ENCODE results near the gene ADAM22.
"Not testable (repeated sequence)": the region's sequence is repeated elsewhere in the genome, so short reads cannot be mapped to it uniquely, and the experiment has no call there.

Gene ADAM22

DNA sequence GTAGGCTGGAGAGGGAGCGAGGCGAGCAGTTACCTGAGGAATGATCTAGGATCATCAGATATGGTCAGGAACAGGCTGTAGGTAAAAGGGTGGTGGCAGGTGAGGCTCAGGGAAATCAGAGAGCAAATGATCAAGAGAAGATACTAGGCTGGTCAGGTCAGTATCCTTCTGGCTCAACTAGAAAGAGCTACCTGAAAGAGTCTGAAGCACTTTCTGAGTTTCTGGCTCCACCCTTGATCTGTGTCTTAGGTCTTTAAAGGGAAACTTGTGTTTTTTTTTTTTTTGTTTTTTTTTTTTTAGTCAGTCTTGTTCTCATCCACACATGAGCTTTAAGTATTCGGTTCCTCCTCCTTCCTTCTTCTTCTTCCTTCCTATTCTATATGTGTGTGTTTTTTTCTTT lies 10.5 kb downstream of the ADAM22 start:
- H3K4me3 ChIP-seq (ENCODE audit: low read length): no peak overlapping the region
- DNase-seq (ENCODE audit: low read depth, low spot score): no peak

DNA sequence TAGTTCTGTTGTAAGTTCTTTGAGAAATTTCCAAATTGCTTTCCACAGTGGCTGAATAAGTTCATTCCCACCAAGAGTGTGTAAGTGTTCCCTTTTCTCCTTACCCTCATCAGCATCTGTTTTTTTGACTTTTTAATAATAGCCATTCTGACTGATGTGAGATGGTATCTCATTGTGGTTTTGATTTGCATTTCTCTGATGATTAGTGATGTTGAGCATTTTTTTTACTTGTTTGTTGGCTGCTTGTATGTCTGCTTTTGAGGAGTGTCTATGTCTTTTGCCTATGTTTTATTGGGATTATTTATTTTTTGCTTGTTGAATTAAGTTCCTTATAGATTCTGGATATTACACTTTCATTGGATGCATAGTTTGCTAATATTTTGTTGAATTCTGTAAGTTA lies 11.9 kb downstream of the ADAM22 start:
- DNase-seq (ENCODE audit: low read depth, low spot score); H3K4me3 ChIP-seq (ENCODE audit: low read length): not testable (repeated sequence)

DNA sequence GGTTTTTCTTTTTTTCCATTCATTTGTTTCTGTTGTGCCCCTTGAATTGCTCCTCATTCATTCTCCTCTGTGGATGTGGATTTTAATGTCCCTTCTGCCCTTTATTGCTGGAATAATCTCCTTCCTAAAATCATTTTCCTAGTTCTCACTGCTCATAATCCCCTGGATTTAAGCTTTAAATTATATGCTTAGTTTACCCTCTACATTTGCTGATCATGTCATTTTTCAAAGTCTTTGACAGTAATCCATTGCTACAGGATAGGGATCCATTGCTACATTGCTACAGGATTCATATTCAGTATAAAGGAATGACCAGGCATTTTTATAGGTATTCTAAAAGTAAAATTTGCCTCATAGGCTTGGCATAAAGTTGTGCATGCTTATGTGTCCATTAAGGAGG lies 14.3 kb downstream of the ADAM22 start:
- H3K4me3 ChIP-seq (ENCODE audit: low read length): no peak overlapping the region
- no peak for DNase-seq (ENCODE audit: low read depth, low spot score)

DNA sequence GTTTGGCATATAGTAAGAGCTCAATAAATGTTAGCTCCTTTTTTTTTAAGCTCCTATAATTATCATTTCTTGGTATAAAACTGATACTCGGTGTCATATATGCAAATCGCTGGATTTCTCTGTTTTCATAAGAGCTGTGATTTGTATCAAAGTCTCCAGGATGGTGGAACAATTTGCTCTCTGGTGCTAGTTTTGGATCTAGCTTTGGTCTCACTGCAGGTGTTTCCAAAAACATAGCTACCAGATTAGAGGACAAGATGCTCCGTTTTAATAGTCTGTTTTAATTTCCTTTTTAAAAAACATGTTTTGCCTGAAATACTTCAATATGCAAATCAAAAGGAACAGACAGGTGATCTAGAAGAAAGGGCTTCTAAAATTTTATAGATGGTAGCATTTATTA lies 25.3 kb downstream of the ADAM22 start:
- DNase-seq (ENCODE audit: low read depth, low spot score): no peak
- H3K4me3 ChIP-seq (ENCODE audit: low read length): no peak overlapping the region

DNA sequence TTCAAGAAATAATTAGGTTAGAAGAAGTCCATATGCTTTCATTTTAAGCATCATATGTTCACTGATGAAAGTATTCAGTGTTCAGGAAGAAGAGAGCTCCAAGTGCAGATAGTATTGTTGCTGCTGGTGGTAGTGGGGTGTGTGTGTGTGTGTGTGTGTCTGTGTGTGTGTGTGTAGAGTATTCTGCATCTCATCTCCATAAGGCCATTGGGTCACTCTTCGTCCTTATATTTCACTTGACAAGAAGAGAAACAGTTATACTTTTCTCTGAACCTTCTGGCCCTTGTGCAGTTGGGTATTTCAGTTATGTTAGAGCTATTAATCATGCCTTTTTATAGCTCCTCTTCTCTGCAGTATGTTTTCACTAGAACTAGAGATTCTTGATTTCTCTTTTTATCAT lies 26.2 kb downstream of the ADAM22 start:
- no peak for DNase-seq (ENCODE audit: low read depth, low spot score)
- no peak overlapping the region for H3K4me3 ChIP-seq (ENCODE audit: low read length)

DNA sequence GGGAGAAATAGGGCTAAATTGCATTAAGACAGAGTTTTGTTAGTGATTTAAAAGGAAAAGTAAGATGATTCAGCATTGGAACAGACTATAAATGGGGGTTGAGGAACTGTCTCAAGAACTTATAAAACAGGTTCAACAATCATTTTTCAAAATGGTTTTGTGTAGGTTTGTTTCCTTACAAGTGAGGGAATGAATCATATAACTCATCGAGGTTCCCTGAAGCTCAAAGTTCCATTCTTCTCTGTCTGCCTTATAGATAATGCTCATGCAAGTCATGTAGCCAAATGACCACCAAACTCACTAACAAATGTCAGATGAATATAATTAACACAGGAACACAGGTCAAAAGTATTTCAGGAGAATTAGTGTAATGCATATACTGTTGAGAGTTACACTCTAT lies 27.7 kb downstream of the ADAM22 start:
- H3K4me3 ChIP-seq (ENCODE audit: low read length): no peak overlapping the region
- no peak for DNase-seq (ENCODE audit: low read depth, low spot score)

DNA sequence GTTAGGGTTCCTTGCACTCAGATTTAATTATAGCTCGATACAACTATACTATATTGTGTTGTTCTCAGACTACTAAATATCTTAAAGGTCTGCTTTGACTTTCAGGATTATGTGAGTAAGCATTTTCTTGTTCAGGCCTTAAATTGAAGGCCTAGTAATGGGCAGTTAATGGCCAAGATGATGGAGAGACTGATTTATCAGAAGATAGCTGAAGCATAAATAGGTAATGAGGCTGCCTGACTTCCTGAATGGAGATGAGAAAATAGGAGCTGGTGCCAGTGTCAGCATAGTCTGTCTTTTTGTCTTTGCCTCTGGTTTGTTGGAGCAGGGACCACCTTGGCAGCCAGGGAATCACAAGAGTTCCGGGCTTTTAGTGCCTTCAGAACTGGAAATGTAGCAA lies 32.2 kb downstream of the ADAM22 start:
- DNase-seq (ENCODE audit: low read depth, low spot score): no peak

DNA sequence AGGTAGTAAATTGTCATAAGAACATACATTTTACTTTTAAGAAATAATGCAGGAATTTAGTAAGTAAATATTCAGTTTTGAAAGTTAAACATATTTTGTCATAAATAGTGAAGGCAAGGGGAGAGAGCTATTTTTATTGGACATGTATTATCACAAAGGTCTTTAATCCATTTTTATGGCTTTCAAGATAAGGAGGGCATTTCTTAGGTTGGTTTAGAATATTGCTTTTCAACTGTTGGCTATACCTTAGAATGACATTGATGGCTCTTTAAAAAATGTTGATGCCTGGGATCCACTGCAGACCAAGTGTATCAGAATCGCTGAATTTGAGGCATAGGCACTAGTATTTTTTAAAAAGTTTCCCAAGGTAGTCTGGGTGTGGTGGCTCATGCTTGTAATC lies 34.0 kb downstream of the ADAM22 start:
- DNase-seq (ENCODE audit: low read depth, low spot score): no peak
- H3K4me3 ChIP-seq (ENCODE audit: low read length): no peak overlapping the region

More for the DNA sequence above, 32.2 kb downstream of the ADAM22 start:
- H3K4me3 ChIP-seq (ENCODE audit: low read length): no peak overlapping the region

DNA sequence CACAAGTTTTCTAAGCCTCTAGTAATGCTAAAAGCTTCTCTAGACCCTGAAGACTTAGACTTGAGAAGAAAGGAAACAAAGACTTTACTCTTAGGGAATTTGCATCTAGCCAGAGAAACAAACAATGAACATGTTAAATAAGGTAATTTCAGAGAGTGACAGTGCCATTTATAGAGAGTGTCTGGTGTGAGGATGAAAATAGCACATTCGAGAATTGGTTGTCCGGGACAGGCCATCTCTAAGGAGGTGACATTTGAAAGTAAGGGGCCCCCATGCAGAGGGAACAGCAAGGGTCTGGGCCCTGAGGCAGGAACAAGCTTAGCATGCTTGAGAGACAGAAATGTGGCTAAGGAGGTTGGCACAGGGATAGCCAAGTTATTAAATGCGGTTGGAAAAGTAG lies 48.1 kb downstream of the ADAM22 start:
- no peak overlapping the region for H3K4me3 ChIP-seq (ENCODE audit: low read length)
- DNase-seq (ENCODE audit: low read depth, low spot score): no peak

DNA sequence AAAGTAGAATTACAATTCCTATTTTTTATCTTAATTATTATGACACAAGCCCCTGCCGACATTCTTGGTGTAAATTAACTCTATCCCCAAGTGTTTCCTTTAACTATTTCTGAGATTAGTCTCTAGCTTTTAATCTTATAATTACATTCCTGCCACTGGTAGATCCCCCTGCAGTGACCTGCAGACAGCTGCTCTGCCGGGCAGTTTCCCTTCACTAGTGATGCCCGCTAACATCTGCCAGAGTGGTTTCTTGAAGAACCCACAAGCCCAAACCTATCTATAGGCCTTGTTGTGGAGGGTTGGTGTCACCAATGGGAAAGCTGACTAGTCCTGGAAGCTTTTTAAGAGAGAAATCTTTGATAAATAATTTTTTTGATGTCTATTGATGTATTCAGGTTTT lies 50.0 kb downstream of the ADAM22 start:
- DNase-seq (ENCODE audit: low read depth, low spot score): no peak
- no peak overlapping the region for H3K4me3 ChIP-seq (ENCODE audit: low read length)

DNA sequence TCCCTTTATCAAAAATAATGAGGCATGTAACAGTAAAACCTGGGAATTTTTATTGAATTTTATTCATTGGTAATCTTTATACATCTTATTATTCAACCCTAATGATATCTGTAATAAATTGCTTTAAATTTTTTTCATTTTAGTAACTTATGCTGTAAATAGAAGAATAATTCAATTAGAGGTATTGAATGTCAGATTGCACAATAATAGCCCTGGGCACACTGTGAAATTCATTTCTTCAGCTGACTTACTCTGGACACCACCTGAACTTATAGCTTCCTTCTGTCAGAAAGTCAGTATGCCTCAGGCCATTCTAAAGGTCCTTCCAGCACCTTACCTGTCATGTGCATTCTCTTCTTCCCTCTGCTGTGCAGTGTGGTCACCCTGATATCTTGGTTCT lies 59.2 kb downstream of the ADAM22 start:
- no peak for DNase-seq (ENCODE audit: low read depth, low spot score)
- no peak overlapping the region for H3K4me3 ChIP-seq (ENCODE audit: low read length)

DNA sequence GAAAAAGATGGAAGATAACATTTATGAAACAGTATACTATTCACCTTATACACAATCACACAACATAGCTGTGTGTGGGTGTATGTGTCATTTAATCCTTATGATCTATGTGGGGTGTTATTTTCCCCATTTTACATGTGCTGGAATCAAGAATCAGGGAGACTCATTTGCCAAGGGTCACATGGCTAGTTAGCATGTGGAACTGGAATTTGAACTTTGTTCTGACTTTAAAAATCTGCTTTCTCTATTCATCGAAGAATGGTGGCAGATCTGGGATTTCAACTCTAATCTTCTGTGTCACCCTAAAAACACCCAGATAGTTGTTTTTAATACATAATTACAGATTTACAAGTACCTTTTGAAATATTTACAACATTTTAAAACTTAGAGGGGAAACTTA lies 65.2 kb downstream of the ADAM22 start:
- no peak for DNase-seq (ENCODE audit: low read depth, low spot score)
- no peak overlapping the region for H3K4me3 ChIP-seq (ENCODE audit: low read length)

DNA sequence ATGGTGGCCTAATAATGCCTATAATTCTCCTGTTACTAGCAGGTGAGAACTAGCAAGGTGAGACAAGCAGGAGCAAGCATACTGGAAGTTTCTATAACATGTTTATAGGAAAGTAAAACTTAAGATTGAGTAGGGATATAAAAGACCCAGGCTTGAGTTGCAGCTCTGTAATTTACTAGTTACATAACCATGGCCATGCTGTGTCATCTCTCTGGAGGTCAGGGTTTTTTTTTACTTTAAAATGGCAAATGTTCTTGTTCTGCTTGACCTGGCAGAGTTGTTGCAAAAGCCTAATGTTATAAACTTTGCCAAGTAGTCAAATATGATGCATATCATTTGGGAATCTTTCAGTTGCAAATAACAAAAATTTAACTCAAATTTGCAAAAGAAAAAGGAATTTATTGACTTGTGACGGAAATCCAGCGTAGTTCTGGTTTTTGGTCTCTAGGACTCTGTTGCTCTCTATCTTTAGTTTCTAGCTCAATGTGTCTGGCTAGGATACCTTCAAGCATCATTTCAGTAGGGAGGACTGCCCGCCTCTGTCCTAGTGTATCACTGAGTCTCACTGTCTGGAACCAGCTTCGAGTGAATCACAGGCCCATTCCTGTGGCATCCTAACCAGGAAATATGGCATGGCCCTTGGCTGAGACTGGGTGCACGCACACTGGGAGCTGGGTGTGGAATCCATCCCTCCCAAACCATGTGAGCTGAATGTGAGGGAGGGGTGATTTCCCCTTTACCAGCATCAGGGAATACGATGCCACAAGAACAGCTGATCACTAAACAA lies 67.9 kb downstream of the ADAM22 start:
- no peak overlapping the region for H3K4me3 ChIP-seq (ENCODE audit: low read length)
- no peak for DNase-seq (ENCODE audit: low read depth, low spot score)

DNA sequence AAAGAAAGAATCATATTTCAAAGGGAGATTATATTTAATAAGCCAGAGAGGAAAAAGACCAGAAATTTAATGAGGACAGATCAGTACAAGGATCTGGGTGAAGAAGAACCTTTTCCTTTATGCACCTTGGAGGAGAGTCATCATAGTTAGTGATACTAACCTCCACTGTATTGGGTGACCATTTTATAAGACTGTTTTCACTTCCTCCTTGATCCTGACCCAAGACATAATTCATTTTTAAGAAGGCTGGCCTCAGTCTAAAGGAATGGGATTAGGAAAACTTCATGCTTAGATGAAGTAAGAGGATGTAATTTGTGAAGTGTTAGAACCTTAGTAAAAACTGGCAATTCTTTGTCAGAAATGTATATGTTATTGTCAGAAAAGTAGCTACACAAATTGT lies 68.6 kb downstream of the ADAM22 start:
- no peak for DNase-seq (ENCODE audit: low read depth, low spot score)
- H3K4me3 ChIP-seq (ENCODE audit: low read length): no peak overlapping the region

DNA sequence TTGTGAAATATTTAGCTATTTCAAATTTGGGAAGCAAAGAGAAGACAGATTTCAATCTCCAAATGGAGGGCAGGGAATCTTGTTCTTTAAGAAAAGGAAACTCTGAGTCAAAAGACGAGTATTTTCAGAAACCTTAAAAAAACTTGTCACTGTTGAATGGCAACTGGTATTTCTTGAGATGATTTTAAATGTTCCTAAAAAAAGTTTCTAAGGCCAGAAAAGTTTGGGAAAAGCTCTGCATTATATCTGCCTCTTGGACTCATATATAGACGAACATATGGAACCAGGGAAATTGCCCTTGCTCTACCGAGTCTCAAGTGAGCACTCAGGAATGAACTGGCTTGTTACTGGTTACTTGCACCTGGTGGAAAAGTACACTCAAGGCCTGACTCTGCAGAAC lies 69.5 kb downstream of the ADAM22 start:
- no peak for DNase-seq (ENCODE audit: low read depth, low spot score)
- H3K4me3 ChIP-seq (ENCODE audit: low read length): no peak overlapping the region

DNA sequence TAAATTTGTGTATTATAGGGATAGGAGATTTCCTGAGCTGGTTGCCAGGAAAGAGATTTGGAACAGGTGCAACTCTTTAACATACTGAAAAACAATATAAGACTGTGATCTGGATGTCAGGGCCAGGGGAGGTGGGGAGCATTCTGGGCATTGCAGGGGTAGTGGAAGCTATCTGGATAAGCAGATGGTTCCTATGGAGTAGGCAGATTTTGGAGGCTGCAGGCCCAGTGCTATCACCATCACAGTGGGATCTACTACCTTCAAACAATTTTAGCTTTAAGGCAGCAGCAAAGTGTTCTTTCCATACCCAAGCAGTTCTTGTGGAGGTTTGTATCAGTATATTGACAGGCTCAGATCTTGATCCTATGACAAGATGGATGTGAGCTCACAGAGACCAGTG lies 71.1 kb downstream of the ADAM22 start:
- H3K4me3 ChIP-seq (ENCODE audit: low read length): no peak overlapping the region
- no peak for DNase-seq (ENCODE audit: low read depth, low spot score)

DNA sequence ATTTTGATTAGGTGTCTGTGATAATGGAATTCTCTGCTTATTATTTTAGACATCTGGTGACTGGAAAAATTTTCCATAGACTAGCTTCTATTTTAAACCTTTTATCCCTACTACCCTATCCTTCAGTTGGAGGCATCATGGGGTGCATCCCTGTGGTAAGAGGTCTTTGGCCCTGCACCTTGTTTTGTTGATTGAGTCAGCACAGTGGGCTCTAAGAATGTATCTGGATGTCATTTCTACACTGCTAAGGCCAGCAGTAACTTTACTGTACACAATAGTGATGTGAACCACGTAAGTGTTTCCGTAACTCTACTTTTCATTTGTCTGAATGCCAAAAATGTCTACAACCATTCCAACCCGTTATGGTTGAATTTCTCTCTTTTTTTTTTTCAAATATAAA lies 75.6 kb downstream of the ADAM22 start:
- no peak overlapping the region for H3K4me3 ChIP-seq (ENCODE audit: low read length)
- DNase-seq (ENCODE audit: low read depth, low spot score): no peak

DNA sequence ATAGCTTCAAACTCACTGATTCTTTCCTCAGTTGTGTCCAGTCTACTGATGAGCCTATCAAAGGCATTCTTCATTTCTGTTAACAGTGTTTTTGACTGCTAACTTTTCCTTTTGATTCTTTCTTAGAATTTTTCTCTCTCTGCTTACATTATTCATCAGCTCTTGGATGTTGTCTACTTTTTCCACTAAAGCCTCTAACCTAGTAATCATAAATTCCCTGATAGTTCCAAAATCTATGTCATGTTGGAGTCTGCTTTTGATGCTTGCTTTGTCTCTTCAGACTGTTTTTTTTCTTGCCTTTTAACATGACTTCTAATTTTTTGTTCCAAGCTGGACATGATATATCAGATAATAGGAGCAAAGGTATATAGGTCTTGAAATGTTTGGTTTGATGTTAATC lies 78.0 kb downstream of the ADAM22 start:
- no peak for DNase-seq (ENCODE audit: low read depth, low spot score)
- H3K4me3 ChIP-seq (ENCODE audit: low read length): no peak overlapping the region

DNA sequence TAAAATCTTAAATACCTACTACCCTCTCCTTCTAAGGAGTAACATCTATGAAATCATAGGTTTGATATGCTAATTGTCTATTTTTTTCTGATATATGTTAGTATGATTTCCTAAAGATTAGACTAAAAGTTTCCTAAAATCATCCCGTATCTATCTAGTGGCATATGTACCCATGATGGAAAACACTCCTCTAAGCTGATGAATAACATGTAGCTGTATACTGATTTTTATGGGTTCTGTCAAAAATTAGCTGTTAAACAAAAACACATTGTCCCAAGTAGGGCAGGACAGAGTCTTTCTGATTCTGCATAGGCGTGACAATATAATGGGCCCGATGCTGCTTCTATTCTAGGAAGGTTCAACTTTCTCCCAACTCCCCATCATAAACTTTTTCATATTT lies 79.9 kb downstream of the ADAM22 start:
- DNase-seq (ENCODE audit: low read depth, low spot score): no peak
- no peak overlapping the region for H3K4me3 ChIP-seq (ENCODE audit: low read length)

DNA sequence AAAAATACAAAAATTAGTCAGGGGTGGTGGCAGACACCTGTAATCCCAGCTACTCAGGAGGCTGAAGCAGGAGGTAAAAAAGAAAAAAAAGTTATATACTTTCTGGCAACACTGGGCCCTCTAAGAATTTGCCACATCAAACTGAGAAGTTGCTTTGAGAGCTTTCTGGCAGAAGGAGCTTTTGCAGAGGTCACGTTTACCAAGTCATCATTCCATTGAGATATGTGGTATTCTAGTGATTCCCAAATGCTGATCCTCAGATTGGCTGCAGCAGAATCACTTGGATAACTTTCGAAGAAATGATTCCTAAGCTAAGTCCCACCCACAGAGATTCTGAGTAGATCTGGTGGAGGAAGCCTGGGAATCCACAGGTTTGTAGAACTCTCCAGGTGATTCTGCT lies 80.5 kb downstream of the ADAM22 start:
- no peak overlapping the region for H3K4me3 ChIP-seq (ENCODE audit: low read length)
- no peak for DNase-seq (ENCODE audit: low read depth, low spot score)

DNA sequence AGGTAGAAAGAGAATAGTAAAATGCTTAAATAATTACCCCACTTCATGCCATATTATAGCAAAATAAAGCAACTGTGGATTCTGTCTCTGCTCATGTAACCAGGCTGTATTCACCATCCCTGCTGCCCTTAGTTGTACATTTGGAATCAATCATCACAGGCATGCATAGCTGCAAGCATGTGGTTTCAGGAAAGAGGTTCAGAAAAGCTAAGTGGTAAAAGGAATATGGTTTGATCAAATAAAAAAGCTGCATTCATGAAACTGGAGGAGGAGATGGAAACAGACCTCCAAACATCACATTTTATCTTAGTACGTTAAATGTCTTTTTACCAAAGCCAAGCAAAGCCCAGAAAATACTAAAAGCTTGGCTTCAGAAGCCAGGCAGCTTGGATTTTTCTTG lies 81.3 kb downstream of the ADAM22 start:
- no peak overlapping the region for H3K4me3 ChIP-seq (ENCODE audit: low read length)
- DNase-seq (ENCODE audit: low read depth, low spot score): no peak

DNA sequence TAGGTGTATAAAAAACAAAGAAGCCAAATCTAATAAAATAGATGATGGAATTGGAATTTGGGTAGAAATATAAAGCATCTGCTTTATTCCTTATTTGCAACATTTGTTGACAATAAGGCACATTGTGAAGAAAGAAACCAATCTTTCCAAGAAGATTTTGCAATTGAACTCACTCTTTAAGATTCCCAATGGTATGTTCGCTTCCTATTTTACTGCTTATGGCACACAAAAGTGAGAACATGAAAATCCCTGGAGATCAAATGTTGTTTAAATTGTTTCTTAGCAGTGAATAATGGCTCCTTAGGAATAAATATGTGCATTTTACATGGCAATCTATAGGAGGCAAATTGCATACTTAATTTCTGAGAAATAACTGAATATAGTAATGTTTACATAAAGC lies 84.5 kb downstream of the ADAM22 start:
- no peak for DNase-seq (ENCODE audit: low read depth, low spot score)
- no peak overlapping the region for H3K4me3 ChIP-seq (ENCODE audit: low read length)

Data from Jurkat, Clone E6-1 (cell line).